AG04450 (cell line): ENCODE results near the gene CBX2. TPM values are rescaled to one million over a fixed set of nuclear protein-coding genes. Genes with fewer than 3 reads are reported as not detected.
A peak's percentile ranks its signal among the peaks of the same experiment; 100 is the strongest.

Experiments
- CTCF ChIA-PET: fragments of 300-600, 350-600 bp; formaldehyde crosslinking; extraction: SDS; loops from one replicate; lab custom pipeline; 2022; ENCODE audit warnings: antibody characterized with exemption, inconsistent platforms; lab: Charles Lee
- POLR2A ChIA-PET: fragments of 350-600 bp; formaldehyde crosslinking; extraction: SDS; loops from one replicate; lab custom pipeline; 2021; ENCODE audit warnings: antibody characterized with exemption, inconsistent platforms; lab: Yijun Ruan, JAX
- DNase-seq: peaks from one replicate; pipeline ENCODE4 v3.0.0-alpha.2; 2011; ENCODE audit warnings: low read depth, low spot score
- H3K27ac ChIP-seq: one replicate; pipeline ENCODE4 v1.5.1; 2012; ENCODE audit warnings: low read depth, low read length, control low read depth
- H3K27me3 ChIP-seq: one replicate; pipeline ENCODE4 v1.6.0; 2012; ENCODE audit warnings: low read length; ENCODE audit not compliant: control insufficient read depth, insufficient read depth
- H3K4me3 ChIP-seq: 2 replicates; pipeline ENCODE4 v1.5.1; 2011; ENCODE audit warnings: mild to moderate bottlenecking, low read depth, low read length, control low read depth
- H3K9me3 ChIP-seq: 2 replicates; pipeline ENCODE4 v1.5.1; 2012; ENCODE audit warnings: low read length; ENCODE audit not compliant: control insufficient read depth, insufficient read depth
- CTCF ChIP-seq: IDR thresholded peaks from 2 replicates; pipeline ENCODE4 v1.5.1; 2011; ENCODE audit warnings: low read depth, low read length, control low read depth, inconsistent platforms
- polyA plus RNA-seq: library from polyadenylated mRNA; depleted of rRNA; stranded (reverse); fragments of >200 nt; gene quantifications from 2 replicates; pipeline ENCODE4 v1.2.3, GENCODE V29; 2011

CBX2 gene
- polyA plus RNA-seq, 1 experiment: 2.3 TPM

- peaks cover 48% of the 10 kb centered on the region for H3K27me3 ChIP-seq
- CTCF ChIA-PET: interaction anchor here (0.7 kb wide), 1 partner anchor 12 kb away, joined by 5 read pairs; no protein-coding TSS in a partner anchor
- POLR2A ChIA-PET: interaction anchor here (2.2 kb wide), 1 partner anchor 62 kb away, joined by 7 read pairs; the partner anchor contains the start of gene CBX4
- no peak overlapping the region for H3K27ac ChIP-seq
- TF ChIP-seq CTCF: peak; percentile 18; the same call in 1 of the 2 replicates
- peak overlapping the region; percentile 51 for H3K4me3 ChIP-seq
- DNase-seq: no peak
- no peaks in the 10 kb centered on the region; the same call in 1 of the 2 replicates for H3K9me3 ChIP-seq
Measured at GRCh38 chr17:79777120-79777893, 641 bp upstream of the CBX2 start.

- DNase-seq: no peak
- TF ChIP-seq CTCF: no peak
- no peak overlapping the region for H3K27ac ChIP-seq
Measured at GRCh38 chr17:79778504-79779083, 646 bp downstream of the CBX2 start.

GRCh38 chr17:79779084-79779529 is 1.2 kb downstream of the CBX2 start:
- no peak for TF ChIP-seq CTCF
- peaks cover 34% of the 10 kb centered on the region for H3K27me3 ChIP-seq
- DNase-seq: no peak
- no peak overlapping the region for H3K27ac ChIP-seq
- CTCF ChIA-PET: interaction anchor here (0.9 kb wide), 2 partner anchors 8 to 38 kb away, joined by 3 read pairs; no protein-coding TSS in a partner anchor
- H3K4me3 ChIP-seq: peak overlapping the region; percentile 69
- H3K9me3 ChIP-seq: no peaks in the 10 kb centered on the region; the same call in 1 of the 2 replicates
- POLR2A ChIA-PET: interaction anchor here (0.8 to 2.2 kb wide), 3 partner anchors 13 to 60 kb away, joined by 3 to 7 read pairs (median 7); partner anchors contain the start of genes CBX4 and CBX8

More at GRCh38 chr17:79778504-79779083, 646 bp downstream of the CBX2 start:
- CTCF ChIA-PET: interaction anchor here (0.9 kb wide), 2 partner anchors 9 to 37 kb away, joined by 3 read pairs; no protein-coding TSS in a partner anchor
- peaks cover 39% of the 10 kb centered on the region for H3K27me3 ChIP-seq
- H3K4me3 ChIP-seq: peak overlapping the region; percentile 69
- POLR2A ChIA-PET: interaction anchor here (1.1 to 2.2 kb wide), 2 partner anchors 12 to 61 kb away, joined by 3 to 7 read pairs; partner anchors contain the start of gene CBX4
- no peaks in the 10 kb centered on the region; the same call in 1 of the 2 replicates for H3K9me3 ChIP-seq

GRCh38 chr17:79779661-79780365 is 1.9 kb downstream of the CBX2 start:
- no peak for TF ChIP-seq CTCF
- DNase-seq: no peak
- ChIA-PET POLR2A (interaction anchor here (0.8 to 2.2 kb wide), 2 partner anchors 17 to 60 kb away, joined by 7 read pairs; partner anchors contain the start of genes CBX4 and CBX8), CTCF (no interaction called here)
- Histone ChIP-seq H3K9me3 (no peaks in the 10 kb centered on the region; the same call in 1 of the 2 replicates), H3K27me3 (peaks cover 27% of the 10 kb centered on the region), H3K4me3 (no peak overlapping the region), H3K27ac (no peak overlapping the region)
